GM06990 (cell line): ENCODE results near the gene HMOX2.
A peak's percentile ranks its signal among the peaks of the same experiment; 100 is the strongest.

Experiments
- DNase-seq: peaks from one replicate; pipeline ENCODE4 v3.0.0-alpha.2; 2011; ENCODE audit not compliant: insufficient read length; ENCODE audit errors: extremely low read depth
- H3K27me3 ChIP-seq: replicated peaks from 2 replicates; pipeline ENCODE4 v1.6.0; 2011; ENCODE audit warnings: low read length; ENCODE audit not compliant: control insufficient read depth, insufficient read depth
- H3K36me3 ChIP-seq: 2 replicates; pipeline ENCODE4 v1.5.1; 2011; ENCODE audit warnings: low read length; ENCODE audit not compliant: control insufficient read depth, insufficient read depth
- H3K4me3 ChIP-seq: replicated peaks from 2 replicates; pipeline ENCODE4 v1.5.1; 2011; ENCODE audit warnings: low read depth, mild to moderate bottlenecking, control low read depth, low read length
- CTCF ChIP-seq: IDR thresholded peaks from 2 replicates; pipeline ENCODE4 v1.5.1; 2011; ENCODE audit warnings: low read length, control low read depth, mild to moderate bottlenecking, inconsistent platforms; ENCODE audit not compliant: insufficient read depth, poor library complexity, severe bottlenecking

Gene HMOX2

DNA sequence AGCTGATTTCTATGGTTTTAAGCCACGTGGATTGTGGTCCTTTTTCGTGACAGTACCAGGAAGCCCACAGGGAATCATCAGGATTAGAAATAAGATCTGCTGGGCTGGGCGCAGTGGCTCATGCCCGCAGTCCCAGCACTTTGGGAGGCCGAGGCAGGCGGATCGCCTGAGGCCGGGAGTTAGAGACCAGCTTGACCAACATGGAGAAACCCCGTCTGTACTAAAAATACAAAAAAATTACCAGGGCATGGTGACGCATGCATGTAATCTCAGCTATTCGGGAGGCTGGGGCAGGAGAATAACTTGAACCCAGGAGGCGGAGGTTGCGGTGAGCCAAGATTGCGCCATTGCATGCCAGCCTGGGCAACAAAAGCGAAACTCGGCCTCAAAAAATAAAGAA lies 8.3 kb upstream of the HMOX2 start:
- no peak overlapping the region for H3K4me3 ChIP-seq
- H3K36me3 ChIP-seq = peaks cover 26% of the 10 kb centered on the region
- H3K27me3 ChIP-seq = no peaks in the 10 kb centered on the region
- no peak for TF ChIP-seq CTCF
- DNase-seq = no peak

DNA sequence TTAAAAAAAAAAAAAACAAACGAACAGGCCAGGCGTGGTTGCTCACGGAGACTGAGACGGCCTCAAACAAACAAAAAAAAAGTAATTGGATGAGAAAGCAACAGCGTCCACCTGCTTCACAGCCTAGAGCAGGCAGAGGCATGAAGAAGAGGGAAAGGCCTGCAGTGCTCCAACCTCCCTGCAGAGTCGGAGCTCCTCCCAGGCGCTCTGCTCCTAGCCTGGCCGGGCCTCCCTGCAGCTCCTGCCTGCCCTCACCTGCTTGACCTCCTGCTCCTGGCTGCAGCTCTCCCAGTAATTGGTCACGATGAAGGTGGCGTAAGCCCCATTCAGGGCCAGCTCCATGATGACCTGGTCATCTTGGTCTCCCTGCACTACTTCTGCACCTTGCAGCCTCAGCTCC lies 7.2 kb upstream of the HMOX2 start:
- H3K4me3 ChIP-seq = no peak overlapping the region
- no peak for TF ChIP-seq CTCF
- no peaks in the 10 kb centered on the region for H3K27me3 ChIP-seq
- peaks cover 22% of the 10 kb centered on the region for H3K36me3 ChIP-seq
- no peak for DNase-seq

- Histone ChIP-seq H3K27me3 (no peaks in the 10 kb centered on the region), H3K36me3 (peaks cover 10% of the 10 kb centered on the region), H3K4me3 (no peak overlapping the region)
- no peak for TF ChIP-seq CTCF
- no peak for DNase-seq
Observed at GRCh38 chr16:4471869-4472268, 4.3 kb upstream of the HMOX2 start.

DNA sequence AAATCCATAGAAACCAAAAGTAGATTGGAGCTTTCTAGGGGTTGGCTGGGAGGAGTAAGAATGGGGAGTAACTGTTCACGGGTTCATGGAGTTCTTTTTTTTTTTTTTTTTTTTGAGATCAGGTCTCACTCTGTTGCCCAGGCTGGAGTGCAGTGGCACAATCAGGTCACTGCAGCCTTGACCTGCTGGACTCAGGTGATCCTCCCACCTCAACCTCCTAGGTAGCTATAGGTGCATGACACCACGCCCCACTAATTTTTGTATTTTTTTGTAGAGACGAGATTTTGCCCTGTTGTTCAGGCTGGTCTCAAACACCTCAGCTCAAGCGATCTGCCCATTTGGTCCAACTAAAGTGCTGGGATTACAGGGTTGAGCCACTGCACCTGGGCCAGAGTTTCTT lies 3.3 kb upstream of the HMOX2 start:
- DNase-seq = no peak
- Histone ChIP-seq H3K27me3 (no peaks in the 10 kb centered on the region), H3K4me3 (no peak overlapping the region), H3K36me3 (peaks cover 7% of the 10 kb centered on the region)
- no peak for TF ChIP-seq CTCF

DNA sequence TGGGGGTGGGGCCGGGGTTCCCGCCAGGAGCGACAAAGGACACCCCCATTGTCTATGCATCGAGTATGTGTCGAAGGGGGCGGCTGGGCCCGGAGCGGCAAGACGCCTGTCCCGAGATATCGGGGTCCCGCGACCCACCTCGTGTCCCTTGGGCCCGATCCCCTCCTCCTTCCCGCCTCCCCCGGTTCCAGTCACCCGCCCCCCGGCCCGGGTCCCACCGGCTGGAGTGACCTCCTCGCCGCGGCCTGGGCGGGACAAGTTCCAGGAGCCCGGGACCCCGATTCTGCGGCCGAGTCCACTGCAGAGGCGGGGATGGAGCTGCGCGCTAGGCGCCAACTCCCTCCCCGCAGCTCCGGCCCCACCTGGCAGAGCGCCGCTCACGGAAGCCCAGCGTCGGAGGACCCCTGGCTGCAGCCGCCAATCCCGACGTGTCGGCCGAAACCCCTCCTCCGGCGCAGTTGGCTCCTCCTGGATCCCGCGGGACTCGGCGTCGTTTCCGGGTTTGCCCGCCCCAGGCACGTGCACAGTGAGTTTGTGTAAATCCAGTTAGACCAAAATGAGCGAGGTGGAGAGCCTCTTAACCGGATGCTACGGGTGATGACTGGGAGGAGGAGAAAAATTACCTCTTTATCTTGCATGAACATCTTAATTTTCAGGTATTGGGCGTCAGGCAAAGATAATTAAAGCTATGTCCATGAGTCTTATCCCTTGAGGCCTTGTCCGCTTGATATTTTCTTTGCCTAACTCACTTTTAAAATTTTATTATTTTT lies 1.8 kb upstream of the HMOX2 start, which contains the start of gene NMRAL1:
TSS of gene NMRAL1 (minus strand) at position 434 of the 770 bp plus-strand sequence. CDS start 493 bp downstream, outside the sequence.
- DNase-seq = peak; percentile 95
- peak within 1 kb of the TSS; percentile 82 for H3K4me3 ChIP-seq
- H3K36me3 ChIP-seq = peaks cover under 1% of the 10 kb centered on the region; the same call in 1 of the 2 replicates

More for the DNA sequence above, 1.8 kb upstream of the HMOX2 start, which contains the start of gene NMRAL1:
- no peaks in the 10 kb centered on the region for H3K27me3 ChIP-seq
- peak; percentile 6 for TF ChIP-seq CTCF
